Heart left ventricle (tissue), 16 donors: ENCODE measurements around the gene KLHL29. TPM values are rescaled to one million over a fixed set of nuclear protein-coding genes. Genes with fewer than 3 reads are reported as not detected.
"Not testable (repeated sequence)": the region's sequence is repeated elsewhere in the genome, so short reads cannot be mapped to it uniquely, and the experiment has no call there.

Source experiments
- ATAC-seq, 4 donors: fragments of 200-7000 bp; cut with Tn5 transposase; one replicate each; pipeline ENCODE4 v1.9.1; 2020 to 2022; ENCODE audit warnings: moderate library complexity in 4 of 4, mild to moderate bottlenecking in 3 of 4, moderate number of reproducible peaks in 1 of 4
- DNase-seq, 5 donors: peaks; one replicate each; pipeline ENCODE4 v3.0.0-alpha.2; 2020
- H3K27ac ChIP-seq, 12 donors: fragments of 200-600 bp; sonication (generic) in 4 of 12; one replicate each; pipeline versions ENCODE4 v1.5.0 to v1.8.0; 2016 to 2022; ENCODE audit warnings: mild to moderate bottlenecking in 2 of 12
- H3K27me3 ChIP-seq, 9 donors: fragments of 200-600 bp; sonication (generic) in 2 of 9; one replicate each; pipeline versions ENCODE4 v1.5.1 to v1.8.0; 2016 to 2022; ENCODE audit warnings: mild to moderate bottlenecking in 3 of 9
- H3K36me3 ChIP-seq, 9 donors: fragments of 200-600 bp; sonication (generic) in 2 of 9; one replicate each; pipeline versions ENCODE4 v1.5.0 to v1.8.0; 2018 to 2022; ENCODE audit warnings: mild to moderate bottlenecking in 2 of 9
- H3K4me1 ChIP-seq, 12 donors: fragments of 200-600 bp; sonication (generic) in 4 of 12; one replicate each; pipeline versions ENCODE4 v1.5.0 to v1.8.0; 2016 to 2022; ENCODE audit warnings: mild to moderate bottlenecking in 3 of 12
- H3K4me3 ChIP-seq, 12 donors: fragments of 200-600 bp; sonication (generic) in 4 of 12; one replicate each; pipeline versions ENCODE4 v1.5.0 to v1.8.0; 2017 to 2022; ENCODE audit warnings: mild to moderate bottlenecking in 9 of 12, moderate library complexity in 4 of 12
- H3K9me3 ChIP-seq, 12 donors: fragments of 200-600 bp; sonication (generic) in 4 of 12; one replicate each; pipeline versions ENCODE4 v1.5.0 to v1.8.0; 2016 to 2022; ENCODE audit warnings: mild to moderate bottlenecking in 1 of 12
- POLR2A ChIP-seq, 2 donors: fragments of 450-650 bp; IDR thresholded peaks; one replicate each; pipeline ENCODE4 v1.6.1; 2017; ENCODE audit warnings: antibody characterized with exemption in 2 of 2, mild to moderate bottlenecking in 2 of 2, moderate library complexity in 2 of 2
- WGBS, 4 donors: extraction: QIAGEN DNeasy Blood & Tissue Kit in 2 of 4; methylation state at CpG; one replicate each; pipeline versions ENCODE4 v1.1.5 to v1.1.7; 2013 to 2018; 5-methylcytosine and 5-hydroxymethylcytosine counted together
- intact Hi-C, 10 donors: fragments of 100-400 bp; cut with DNase I; formaldehyde crosslinking; loops; one replicate each; pipeline versions ENCODE4 v1.11.1 to v1.14.2; 2022
- polyA plus RNA-seq, 2 donors: library from polyadenylated mRNA; stranded (reverse); fragments of 200-250 nt; gene quantifications; one replicate each; pipeline ENCODE4 v1.2.3, GENCODE V29; 2013
- total RNA-seq, 9 donors: library from RNA; depleted of rRNA in 2 of 9; stranded (reverse); fragments of >200 nt in 2 of 9; fragmentation: NEBNext Ultra II Directional in 3 of 9; extraction: Animal tissue kit (Norgen Biotek cat#: 25700) in 3 of 9; gene quantifications; one replicate each; pipeline versions ENCODE4 v1.1.0 to v1.2.4, GENCODE V29; 2016 to 2023
- TF ChIP-seq, protein P1 (sequence below), 12 donors: fragments of 200-600 bp; sonication (generic) in 4 of 12; IDR thresholded peaks; one replicate each; pipeline versions ENCODE4 v1.5.0 to v1.8.0; 2018 to 2022; ENCODE audit warnings: antibody characterized with exemption in 12 of 12, mild to moderate bottlenecking in 5 of 12
- donor health status: ischemic (EF 13 %, LVEDD 7.1; RV severe dilation, severe dysfunction).
- donor health status: healthy with polysubstance abuse.
- donor health status: DM: no; HTN: yes; CAD: no.
- donor health status: DM: no; HTN: no; CAD: no.
- donor health status: ischemic (EF 25% LVEDD 6.9; RV normal size, moderate dysfunction).
- donor health status: ischemic (EF 25% LVEDD 5.7; RV mildly dilated, moderate dysfunction).
- donor health status: healthy.
- donor health status: DM: yes; HTN: yes; CAD: no.
- donor health status: ischemic (EF 35%, LVEDD 5.7; RV mildly dilated, moderate dysfunction).
- donor health status: nonischemic (EF 11% LVEDD 7.7; RV severe dilation, severe dysfunction).
- donor health status: DM: yes; HTN: yes; CAD: no.
- donor health status: PGD.
- donor health status: ischemic (EF 29% LVEDD 5.4; RV normal size, mild dysfunction).
- donor health status: nonischemic (EF 23%, LVEDD 6.1; RV moderate dilation, normal function).

The KLHL29 gene
- total and polyA plus RNA-seq, 11 donors, result 0.74 to 2.7 (median 1.1) TPM

DNA sequence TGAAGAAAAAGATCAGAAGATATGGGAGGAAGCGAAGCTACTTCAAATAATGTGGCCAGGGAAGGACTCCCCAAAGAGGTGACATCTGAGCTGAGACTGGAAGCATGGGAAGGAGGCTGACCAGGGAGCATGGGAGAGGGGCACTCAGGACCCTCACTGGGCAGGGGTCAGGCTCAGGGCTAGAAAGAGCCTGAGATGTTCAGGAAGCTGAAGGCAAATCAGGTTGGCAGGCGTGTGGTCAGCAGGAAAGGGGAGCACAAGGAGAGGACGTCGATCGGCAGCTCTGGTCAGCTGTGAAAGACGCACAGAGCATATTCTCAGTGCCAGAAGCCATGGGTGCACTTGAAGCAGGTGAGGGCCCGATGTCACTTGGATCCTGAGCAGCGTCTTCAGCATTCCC lies 38.2 kb upstream of the KLHL29 start:
- Histone ChIP-seq H3K4me1 (peaks cover 0 to 14% (median 5%) of the 10 kb centered on the region in 12 donors), H3K9me3 (no peaks in the 10 kb centered on the region), H3K36me3 (no peaks in the 10 kb centered on the region), H3K27me3 (peaks cover 0 to 4% (median 0%) of the 10 kb centered on the region in 9 donors), H3K27ac (no peak overlapping the region), H3K4me3 (no peak overlapping the region)
- no peak for ATAC-seq
- intact Hi-C loops, result loop anchor here in 2 of 10 donors (10.0 kb wide), 2 partner anchors 432 to 992 kb away; no protein-coding TSS in a partner anchor
- 82 to 90% (median 83%) methylated on average over 8 of the region's 8 CpGs for WGBS, 4 donors
- TF ChIP-seq, protein P1, sequence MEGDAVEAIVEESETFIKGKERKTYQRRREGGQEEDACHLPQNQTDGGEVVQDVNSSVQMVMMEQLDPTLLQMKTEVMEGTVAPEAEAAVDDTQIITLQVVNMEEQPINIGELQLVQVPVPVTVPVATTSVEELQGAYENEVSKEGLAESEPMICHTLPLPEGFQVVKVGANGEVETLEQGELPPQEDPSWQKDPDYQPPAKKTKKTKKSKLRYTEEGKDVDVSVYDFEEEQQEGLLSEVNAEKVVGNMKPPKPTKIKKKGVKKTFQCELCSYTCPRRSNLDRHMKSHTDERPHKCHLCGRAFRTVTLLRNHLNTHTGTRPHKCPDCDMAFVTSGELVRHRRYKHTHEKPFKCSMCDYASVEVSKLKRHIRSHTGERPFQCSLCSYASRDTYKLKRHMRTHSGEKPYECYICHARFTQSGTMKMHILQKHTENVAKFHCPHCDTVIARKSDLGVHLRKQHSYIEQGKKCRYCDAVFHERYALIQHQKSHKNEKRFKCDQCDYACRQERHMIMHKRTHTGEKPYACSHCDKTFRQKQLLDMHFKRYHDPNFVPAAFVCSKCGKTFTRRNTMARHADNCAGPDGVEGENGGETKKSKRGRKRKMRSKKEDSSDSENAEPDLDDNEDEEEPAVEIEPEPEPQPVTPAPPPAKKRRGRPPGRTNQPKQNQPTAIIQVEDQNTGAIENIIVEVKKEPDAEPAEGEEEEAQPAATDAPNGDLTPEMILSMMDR (IDR thresholded peaks at IDR 0.05), result no peak
- no peak for TF ChIP-seq POLR2A (IDR thresholded peaks at IDR 0.05)
- DNase-seq, result no peak

DNA sequence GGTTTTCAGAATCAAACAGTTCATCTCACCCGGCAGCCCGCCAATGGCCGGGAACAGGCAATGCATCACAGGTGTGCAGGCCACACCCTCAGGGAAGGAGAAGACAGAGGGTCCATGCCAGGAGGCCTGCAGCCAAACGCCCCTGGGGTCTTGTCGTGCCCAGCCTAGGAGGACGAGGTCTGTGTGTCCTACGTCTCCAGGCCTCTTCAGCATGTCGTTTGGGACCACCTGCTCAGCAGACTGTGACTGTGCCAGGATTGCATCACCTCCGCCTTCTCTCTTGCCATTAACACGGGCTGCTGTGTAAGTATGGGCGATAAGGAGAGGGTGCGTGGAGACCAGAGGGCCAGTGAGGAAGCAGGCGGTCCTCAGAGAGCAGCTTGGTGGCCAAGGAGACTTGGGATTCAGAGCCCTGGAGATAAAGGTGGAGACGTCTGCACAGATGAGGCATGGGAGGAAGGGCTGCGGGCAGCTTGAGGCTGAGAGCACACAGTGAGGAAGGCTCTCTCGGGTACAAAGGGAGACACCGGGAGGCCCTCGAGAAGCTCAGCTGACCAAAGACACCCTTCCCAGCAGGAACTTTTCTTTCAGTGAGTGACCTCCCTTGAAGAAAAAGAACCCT lies 37.4 kb upstream of the KLHL29 start:
- WGBS, 4 donors, result 81 to 84% (median 83%) methylated on average over 16 to 18 of the region's 18 CpGs
- intact Hi-C loops, result loop anchor here in 2 of 10 donors (10.0 kb wide), 2 partner anchors 433 to 993 kb away; no protein-coding TSS in a partner anchor

DNA sequence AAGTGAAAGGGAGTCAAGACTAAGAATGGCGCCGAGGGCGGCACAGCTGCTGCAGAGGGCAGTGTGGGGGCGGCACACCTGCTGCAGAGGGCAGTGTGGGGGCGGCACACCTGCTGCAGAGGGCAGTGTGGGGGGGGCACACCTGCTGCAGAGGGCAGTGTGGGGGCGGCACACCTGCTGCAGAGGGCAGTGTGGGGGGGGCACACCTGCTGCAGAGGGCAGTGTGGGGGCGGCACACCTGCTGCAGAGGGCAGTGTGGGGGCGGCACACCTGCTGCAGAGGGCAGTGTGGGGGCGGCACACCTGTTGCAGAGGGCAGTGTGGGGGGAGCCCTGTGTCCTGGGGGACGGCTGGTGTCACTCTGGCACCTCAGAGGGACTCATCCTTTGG lies 36.9 kb upstream of the KLHL29 start:
- ATAC-seq, H3K9me3 ChIP-seq, H3K27me3 ChIP-seq, H3K36me3 ChIP-seq, DNase-seq, H3K4me3 ChIP-seq, H3K27ac ChIP-seq: not testable (repeated sequence)
- peaks cover 0 to 19% (median 7%) of the 10 kb centered on the region in 12 donors for H3K4me1 ChIP-seq
- 81 to 93% (median 87%) methylated on average over 4 to 9 of the region's 10 CpGs for WGBS, 4 donors
- intact Hi-C loops, result loop anchor here in 2 of 10 donors (10.0 kb wide), 2 partner anchors 433 to 993 kb away; no protein-coding TSS in a partner anchor

More for the DNA sequence above, 37.4 kb upstream of the KLHL29 start:
- Histone ChIP-seq H3K9me3 (no peaks in the 10 kb centered on the region), H3K4me1 (peaks cover 0 to 19% (median 7%) of the 10 kb centered on the region in 12 donors), H3K27me3 (peaks cover 0 to 8% (median 0%) of the 10 kb centered on the region in 9 donors), H3K4me3 (no peak overlapping the region), H3K27ac (no peak overlapping the region), H3K36me3 (no peaks in the 10 kb centered on the region)
- TF ChIP-seq POLR2A (IDR thresholded peaks at IDR 0.05), result no peak
- TF ChIP-seq, protein P1 (IDR thresholded peaks at IDR 0.05), result no peak
- DNase-seq (no peak), ATAC-seq (no peak)

DNA sequence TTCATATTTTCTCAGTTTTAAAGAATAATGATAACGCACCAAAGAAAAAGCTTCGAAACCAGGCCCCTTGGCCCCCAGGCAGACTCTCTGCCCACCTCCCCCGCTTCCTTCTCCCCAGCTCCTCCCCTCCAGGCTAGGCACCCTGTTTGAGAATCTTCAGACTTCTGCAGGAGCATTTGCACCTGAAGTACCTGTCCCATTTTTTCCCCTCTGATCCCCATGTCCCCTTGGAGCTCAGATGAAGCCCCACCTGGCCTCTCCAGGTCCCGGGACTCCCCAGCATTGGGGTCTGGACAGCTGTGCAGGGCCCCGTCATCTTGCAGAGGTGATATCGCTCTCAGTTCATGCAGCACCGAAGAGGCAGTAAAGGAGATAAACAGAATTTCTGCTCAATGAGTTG lies 35.5 kb upstream of the KLHL29 start:
- DNase-seq (no peak), ATAC-seq (no peak)
- Histone ChIP-seq H3K4me1 (peaks cover 0 to 19% (median 7%) of the 10 kb centered on the region in 12 donors), H3K9me3 (no peaks in the 10 kb centered on the region), H3K36me3 (no peaks in the 10 kb centered on the region), H3K27me3 (peaks cover 0 to 16% (median 0%) of the 10 kb centered on the region in 9 donors), H3K27ac (no peak overlapping the region), H3K4me3 (no peak overlapping the region)
- intact Hi-C loops, result loop anchor here in 2 of 10 donors (10.0 kb wide), 2 partner anchors 435 to 995 kb away; no protein-coding TSS in a partner anchor
- 93 to 97% (median 95%) methylated on average over 7 of the region's 7 CpGs for WGBS, 4 donors
- TF ChIP-seq, protein P1 (IDR thresholded peaks at IDR 0.05), result no peak
- TF ChIP-seq POLR2A (IDR thresholded peaks at IDR 0.05), result no peak
